Hindlimb muscle (tissue), 1 donor: ENCODE results near the gene TIMP2. TPM values are rescaled to one million over a fixed set of nuclear protein-coding genes. Genes with fewer than 3 reads are reported as not detected.
A peak's percentile ranks its signal among the peaks of the same experiment; 100 is the strongest.
"Not testable (repeated sequence)": the region's sequence is repeated elsewhere in the genome, so short reads cannot be mapped to it uniquely, and the experiment has no call there.

ENCODE experiments used
- DNase-seq: peaks from one replicate; pipeline ENCODE4 v3.0.0-alpha.2; 2013
- polyA plus RNA-seq: library from polyadenylated mRNA; unstranded; fragments of 120-200 nt; gene quantifications from one replicate; pipeline ENCODE4 v1.2.1, GENCODE V29; 2013; ENCODE audit not compliant: insufficient read length

Gene TIMP2
- polyA plus RNA-seq, 1 donor: 185 TPM

- DNase-seq: no peak
These were observed 29.5 kb upstream of the TIMP2 start for GRCh38 chr17:78954684-78955083.

GRCh38 chr17:78953356-78954350 lies 28.5 kb upstream of the TIMP2 start:
- peak; percentile 43 for DNase-seq

GRCh38 chr17:78952706-78953105 lies 27.5 kb upstream of the TIMP2 start:
- no peak for DNase-seq

- DNase-seq: no peak
These were observed 26.9 kb upstream of the TIMP2 start for GRCh38 chr17:78951967-78952551.

- no peak for DNase-seq
These were observed 25.7 kb upstream of the TIMP2 start for GRCh38 chr17:78950870-78951269.

GRCh38 chr17:78947235-78948149 lies 22.3 kb upstream of the TIMP2 start:
- DNase-seq: no peak

GRCh38 chr17:78946631-78947030 lies 21.4 kb upstream of the TIMP2 start:
- DNase-seq: no peak

GRCh38 chr17:78946131-78946530 lies 20.9 kb upstream of the TIMP2 start:
- no peak for DNase-seq

GRCh38 chr17:78945455-78945854 lies 20.3 kb upstream of the TIMP2 start:
- DNase-seq: not testable (repeated sequence)

GRCh38 chr17:78944956-78945355 lies 19.8 kb upstream of the TIMP2 start:
- no peak for DNase-seq

GRCh38 chr17:78944026-78944425 lies 18.8 kb upstream of the TIMP2 start:
- no peak for DNase-seq

GRCh38 chr17:78940708-78941107 lies 15.5 kb upstream of the TIMP2 start:
- no peak for DNase-seq

- no peak for DNase-seq
These were observed 15.1 kb upstream of the TIMP2 start for GRCh38 chr17:78940258-78940657.

- no peak for DNase-seq
These were observed 14.4 kb upstream of the TIMP2 start for GRCh38 chr17:78939615-78940014.

- no peak for DNase-seq
These were observed 12.4 kb upstream of the TIMP2 start for GRCh38 chr17:78937561-78937960.

- peak; percentile 84 for DNase-seq
These were observed 10.5 kb upstream of the TIMP2 start for GRCh38 chr17:78935419-78936323.

- DNase-seq: no peak
These were observed 9.7 kb upstream of the TIMP2 start for GRCh38 chr17:78934681-78935418.

- DNase-seq: peak; percentile 95
These were observed 8.9 kb upstream of the TIMP2 start for GRCh38 chr17:78933959-78934568.

GRCh38 chr17:78933025-78933958 lies 8.1 kb upstream of the TIMP2 start:
- no peak for DNase-seq
